Measurements from ENCODE around the gene ANKRD39. TPM values are rescaled to one million over a fixed set of nuclear protein-coding genes. Genes with fewer than 3 reads are reported as not detected.

Gene ANKRD39
- total and polyA plus RNA-seq, 2 of the 4 experiments (the other 2 are of a cell fraction): 12.5 to 17.0 TPM

DNA sequence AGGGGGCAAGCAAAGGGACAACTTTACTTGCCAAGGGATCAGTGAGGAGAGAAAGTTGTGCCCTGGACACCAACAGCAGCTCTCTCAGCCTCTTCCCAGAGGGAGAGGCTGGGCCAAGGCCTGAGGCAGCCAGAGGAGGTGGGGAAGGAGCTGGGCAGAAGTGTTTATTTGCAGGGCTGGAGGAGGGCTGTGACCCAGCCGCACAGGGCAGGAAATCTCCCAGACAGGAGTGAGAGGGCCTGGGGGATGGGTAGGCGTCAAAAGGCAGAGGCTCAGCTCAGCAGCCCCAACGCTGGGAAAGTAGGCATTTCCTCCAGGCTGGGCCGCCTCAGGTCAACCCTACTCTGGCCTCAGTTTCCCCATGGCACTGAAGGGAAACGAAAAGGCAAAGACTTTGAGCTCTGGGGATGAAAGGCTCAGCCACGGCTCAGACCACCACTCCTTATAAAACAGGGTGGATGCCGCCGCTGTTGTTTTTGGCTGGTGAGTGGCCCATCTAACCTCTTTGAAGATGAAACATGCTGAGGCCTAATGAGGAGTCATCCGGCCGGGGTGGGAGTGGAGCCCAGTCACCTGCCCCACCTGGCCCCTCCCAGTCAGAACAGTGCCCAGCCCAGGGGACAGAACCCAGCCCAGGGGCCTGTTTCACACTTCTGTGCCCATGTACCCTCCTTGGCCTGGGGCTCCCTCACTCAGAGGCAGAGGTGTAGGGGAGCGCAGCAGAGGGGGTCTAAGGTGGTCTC is 33.9 kb upstream of the ANKRD39 start:
- Histone ChIP-seq H3K23ac (ENCODE audit: low read depth, low read length) (no peak overlapping the region), H2BK120ac (ENCODE audit: low read depth, low read length) (peak overlapping the region; percentile 87), H3K14ac (replicated peaks; ENCODE audit: low read depth, low read length) (peak overlapping the region; percentile 96), H3K4me1 (ENCODE audit: control insufficient read depth, insufficient read depth, low read length) (peaks cover 14% of the 10 kb centered on the region), H3K56ac (ENCODE audit: extremely low read depth, insufficient read depth, low read length) (no peak overlapping the region), H3K27me3 (ENCODE audit: control insufficient read depth, insufficient read depth, low read length) (no peaks in the 10 kb centered on the region), H3K4me2 (ENCODE audit: low read depth, low read length) (peak overlapping the region; percentile 27; the same call in 1 of the 2 replicates), H3K9ac (ENCODE audit: low read depth, low read length) (no peak overlapping the region), H2BK20ac (ENCODE audit: low read depth, low read length) (peak overlapping the region; percentile 50; the same call in 1 of the 2 replicates), H3K4ac (ENCODE audit: low read depth, low read length) (peak overlapping the region; percentile 89), H3K36me3 (ENCODE audit: control insufficient read depth, insufficient read depth, low read length) (no peaks in the 10 kb centered on the region), H4K91ac (ENCODE audit: insufficient read depth, low read depth, low read length) (peak overlapping the region; percentile 74), H3K4me3 (ENCODE audit: insufficient read depth, low read depth, low read length) (no peak overlapping the region), H2BK15ac (ENCODE audit: low read depth, low read length) (peak overlapping the region; percentile 54; the same call in 1 of the 3 replicates), H2AK9ac (replicated peaks; ENCODE audit: low read depth, low read length, poor library complexity) (peak overlapping the region; percentile 40), H3K18ac (ENCODE audit: low read depth, low read length) (peak overlapping the region; percentile 55; the same call in 1 of the 2 replicates), H4K20me1 (ENCODE audit: insufficient read depth, low read length) (no peaks in the 10 kb centered on the region), H4K5ac (ENCODE audit: low read depth, low read length) (peak overlapping the region; percentile 10), H2BK5ac (ENCODE audit: low read depth, low read length, poor library complexity, severe bottlenecking) (no peak overlapping the region), H3K79me1 (ENCODE audit: low read depth in 1 of 2, low read length in 2 of 2) (no peaks in the 10 kb centered on the region), H3K9me1 (ENCODE audit: insufficient read depth, low read length) (peaks cover 13% of the 10 kb centered on the region), H3K27ac (ENCODE audit: insufficient read depth, low read length) (peak overlapping the region; percentile 34; the same call in 1 of the 2 replicates), H4K8ac (ENCODE audit: low read depth in 2 of 2, low read length in 2 of 2) (peak overlapping the region; percentile 37 to 70; a peak in 2 of 4 replicates), H2AK5ac (ENCODE audit: low read depth, low read length) (peak overlapping the region; percentile 71), H3K9me3 (ENCODE audit: control insufficient read depth, insufficient read depth, low read length) (no peaks in the 10 kb centered on the region), H2AFZ (replicated peaks; ENCODE audit: low read length, poor library complexity) (peak overlapping the region; percentile 80)
- WGBS, 2 experiments (ENCODE audit: extremely low coverage in 2 of 2, insufficient read length in 1 of 2): no CpG with 5 or more reads among the region's 11 CpGs
- intact Hi-C loops (cut with micrococcal nuclease): no loop called here
- no TSS peak for BruUV-seq (replicated peaks)
- in situ Hi-C loops (cut with MboI; ENCODE audit: low sequenced_read_pairs): no loop called here
- no peak for TF ChIP-seq MXI1 (IDR thresholded peaks at IDR 0.05; ENCODE audit: borderline replicate concordance, low read depth, low read length)
- no peak for TF ChIP-seq FOS (IDR thresholded peaks at IDR 0.05; ENCODE audit: low read depth, low read length)
- POLR2A ChIA-PET (ENCODE audit: unreplicated experiment): interaction anchor here (0.5 to 0.6 kb wide), 2 partner anchors 13 to 23 kb away, joined by 3 to 8 read pairs; no protein-coding TSS in a partner anchor
- CTCF ChIA-PET: interaction anchor here (0.5 kb wide), 1 partner anchor 36 kb away, joined by 3 read pairs; no protein-coding TSS in a partner anchor
- DNase-seq (peak; percentile 58), ATAC-seq (ENCODE audit: low read depth) (peak; percentile 97)
- dilution Hi-C loops (cut with HindIII; ENCODE audit: low sequenced_read_pairs, unreplicated experiment): no loop called here

All from IMR-90 (cell line).